ENCODE results near the gene LHFPL6.

LHFPL6 gene

GRCh38 chr13:39402221-39402970, 200.6 kb downstream of the LHFPL6 start:
- no peak for DNase-seq
- Mint-ChIP-seq H3K4me3 (no peak overlapping the region), H3K4me1 (peaks cover 36% of the 10 kb centered on the region)

GRCh38 chr13:39401756-39402155, 201.2 kb downstream of the LHFPL6 start:
- H3K36me3 Mint-ChIP-seq (ENCODE audit: low read depth): peaks cover 10% of the 10 kb centered on the region
- H3K4me1 Mint-ChIP-seq: peaks cover 39% of the 10 kb centered on the region
- H3K27ac Mint-ChIP-seq: no peak overlapping the region
- H3K9me3 Mint-ChIP-seq: peaks cover 4% of the 10 kb centered on the region
- H3K27me3 Mint-ChIP-seq (ENCODE audit: low read depth, poor library complexity): no peaks in the 10 kb centered on the region
- no peak for TF ChIP-seq CTCF (IDR thresholded peaks at IDR 0.05)
- H3K4me3 Mint-ChIP-seq: no peak overlapping the region
- DNase-seq: no peak

More at GRCh38 chr13:39402221-39402970, 200.6 kb downstream of the LHFPL6 start:
- no peak for TF ChIP-seq CTCF (IDR thresholded peaks at IDR 0.05)
- peaks cover 4% of the 10 kb centered on the region for H3K9me3 Mint-ChIP-seq
- peaks cover 10% of the 10 kb centered on the region for H3K36me3 Mint-ChIP-seq (ENCODE audit: low read depth)
- H3K27ac Mint-ChIP-seq: no peak overlapping the region
- H3K27me3 Mint-ChIP-seq (ENCODE audit: low read depth, poor library complexity): no peaks in the 10 kb centered on the region

- Mint-ChIP-seq H3K9me3 (peaks cover 4% of the 10 kb centered on the region), H3K36me3 (ENCODE audit: low read depth) (peaks cover 10% of the 10 kb centered on the region), H3K4me3 (no peak overlapping the region), H3K27ac (no peak overlapping the region), H3K27me3 (ENCODE audit: low read depth, poor library complexity) (no peaks in the 10 kb centered on the region), H3K4me1 (peaks cover 44% of the 10 kb centered on the region)
- no peak for DNase-seq
- no peak for TF ChIP-seq CTCF (IDR thresholded peaks at IDR 0.05)
These were observed 201.8 kb downstream of the LHFPL6 start for GRCh38 chr13:39401046-39401705.

GRCh38 chr13:39399102-39399501, 203.9 kb downstream of the LHFPL6 start:
- Mint-ChIP-seq H3K9me3 (peaks cover 4% of the 10 kb centered on the region), H3K27ac (no peak overlapping the region)

GRCh38 chr13:39397896-39398265, 205.1 kb downstream of the LHFPL6 start:
- no peak for DNase-seq

More at GRCh38 chr13:39399102-39399501, 203.9 kb downstream of the LHFPL6 start:
- H3K36me3 Mint-ChIP-seq (ENCODE audit: low read depth): peaks cover 10% of the 10 kb centered on the region
- no peak overlapping the region for H3K4me3 Mint-ChIP-seq
- no peaks in the 10 kb centered on the region for H3K27me3 Mint-ChIP-seq (ENCODE audit: low read depth, poor library complexity)
- H3K4me1 Mint-ChIP-seq: peaks cover 47% of the 10 kb centered on the region
- TF ChIP-seq CTCF (IDR thresholded peaks at IDR 0.05): no peak
- no peak for DNase-seq

More at GRCh38 chr13:39397896-39398265, 205.1 kb downstream of the LHFPL6 start:
- peaks cover 47% of the 10 kb centered on the region for H3K4me1 Mint-ChIP-seq
- H3K36me3 Mint-ChIP-seq (ENCODE audit: low read depth): peaks cover 10% of the 10 kb centered on the region
- H3K9me3 Mint-ChIP-seq: peaks cover 4% of the 10 kb centered on the region
- peak overlapping the region; percentile 21 for H3K27ac Mint-ChIP-seq
- H3K4me3 Mint-ChIP-seq: no peak overlapping the region
- TF ChIP-seq CTCF (IDR thresholded peaks at IDR 0.05): no peak
- H3K27me3 Mint-ChIP-seq (ENCODE audit: low read depth, poor library complexity): no peaks in the 10 kb centered on the region
